ENCODE data around the gene STAG3.
"Not testable (repeated sequence)": the region's sequence is repeated elsewhere in the genome, so short reads cannot be mapped to it uniquely, and the experiment has no call there.

DNA sequence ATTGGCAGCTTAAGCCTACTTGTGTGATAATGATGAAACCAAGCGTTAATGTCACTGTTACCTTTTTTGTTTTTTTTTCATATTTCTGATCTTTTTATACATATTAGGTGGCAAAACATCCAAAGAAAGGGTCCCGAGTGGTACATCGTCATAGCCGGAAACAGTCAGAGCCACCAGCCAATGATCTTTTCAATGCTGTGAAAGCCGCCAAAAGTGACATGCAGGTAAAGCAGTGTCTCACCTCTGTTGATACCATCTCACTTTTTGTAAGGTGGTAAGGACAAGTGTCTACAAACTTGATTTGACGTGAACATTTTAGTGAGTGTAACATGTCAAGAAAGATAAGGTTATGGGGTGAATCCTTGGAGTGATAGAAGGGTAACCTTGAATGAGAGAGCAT lies 4.9 kb downstream of the STAG3 start:
- TF ChIP-seq, protein P1, sequence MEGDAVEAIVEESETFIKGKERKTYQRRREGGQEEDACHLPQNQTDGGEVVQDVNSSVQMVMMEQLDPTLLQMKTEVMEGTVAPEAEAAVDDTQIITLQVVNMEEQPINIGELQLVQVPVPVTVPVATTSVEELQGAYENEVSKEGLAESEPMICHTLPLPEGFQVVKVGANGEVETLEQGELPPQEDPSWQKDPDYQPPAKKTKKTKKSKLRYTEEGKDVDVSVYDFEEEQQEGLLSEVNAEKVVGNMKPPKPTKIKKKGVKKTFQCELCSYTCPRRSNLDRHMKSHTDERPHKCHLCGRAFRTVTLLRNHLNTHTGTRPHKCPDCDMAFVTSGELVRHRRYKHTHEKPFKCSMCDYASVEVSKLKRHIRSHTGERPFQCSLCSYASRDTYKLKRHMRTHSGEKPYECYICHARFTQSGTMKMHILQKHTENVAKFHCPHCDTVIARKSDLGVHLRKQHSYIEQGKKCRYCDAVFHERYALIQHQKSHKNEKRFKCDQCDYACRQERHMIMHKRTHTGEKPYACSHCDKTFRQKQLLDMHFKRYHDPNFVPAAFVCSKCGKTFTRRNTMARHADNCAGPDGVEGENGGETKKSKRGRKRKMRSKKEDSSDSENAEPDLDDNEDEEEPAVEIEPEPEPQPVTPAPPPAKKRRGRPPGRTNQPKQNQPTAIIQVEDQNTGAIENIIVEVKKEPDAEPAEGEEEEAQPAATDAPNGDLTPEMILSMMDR (IDR thresholded peaks at IDR 0.05; ENCODE audit: poor library complexity, severe bottlenecking) = not testable (repeated sequence)
- TF ChIP-seq EZH2 (IDR thresholded peaks at IDR 0.05; ENCODE audit: borderline replicate concordance, insufficient read depth, low read length, poor library complexity, severe bottlenecking); POLR2AphosphoS5 (IDR thresholded peaks at IDR 0.05); MXI1 (conservative IDR thresholded peaks at IDR 0.05; ENCODE audit: poor library complexity, severe bottlenecking): not testable (repeated sequence)
- TF ChIP-seq, protein P2, sequence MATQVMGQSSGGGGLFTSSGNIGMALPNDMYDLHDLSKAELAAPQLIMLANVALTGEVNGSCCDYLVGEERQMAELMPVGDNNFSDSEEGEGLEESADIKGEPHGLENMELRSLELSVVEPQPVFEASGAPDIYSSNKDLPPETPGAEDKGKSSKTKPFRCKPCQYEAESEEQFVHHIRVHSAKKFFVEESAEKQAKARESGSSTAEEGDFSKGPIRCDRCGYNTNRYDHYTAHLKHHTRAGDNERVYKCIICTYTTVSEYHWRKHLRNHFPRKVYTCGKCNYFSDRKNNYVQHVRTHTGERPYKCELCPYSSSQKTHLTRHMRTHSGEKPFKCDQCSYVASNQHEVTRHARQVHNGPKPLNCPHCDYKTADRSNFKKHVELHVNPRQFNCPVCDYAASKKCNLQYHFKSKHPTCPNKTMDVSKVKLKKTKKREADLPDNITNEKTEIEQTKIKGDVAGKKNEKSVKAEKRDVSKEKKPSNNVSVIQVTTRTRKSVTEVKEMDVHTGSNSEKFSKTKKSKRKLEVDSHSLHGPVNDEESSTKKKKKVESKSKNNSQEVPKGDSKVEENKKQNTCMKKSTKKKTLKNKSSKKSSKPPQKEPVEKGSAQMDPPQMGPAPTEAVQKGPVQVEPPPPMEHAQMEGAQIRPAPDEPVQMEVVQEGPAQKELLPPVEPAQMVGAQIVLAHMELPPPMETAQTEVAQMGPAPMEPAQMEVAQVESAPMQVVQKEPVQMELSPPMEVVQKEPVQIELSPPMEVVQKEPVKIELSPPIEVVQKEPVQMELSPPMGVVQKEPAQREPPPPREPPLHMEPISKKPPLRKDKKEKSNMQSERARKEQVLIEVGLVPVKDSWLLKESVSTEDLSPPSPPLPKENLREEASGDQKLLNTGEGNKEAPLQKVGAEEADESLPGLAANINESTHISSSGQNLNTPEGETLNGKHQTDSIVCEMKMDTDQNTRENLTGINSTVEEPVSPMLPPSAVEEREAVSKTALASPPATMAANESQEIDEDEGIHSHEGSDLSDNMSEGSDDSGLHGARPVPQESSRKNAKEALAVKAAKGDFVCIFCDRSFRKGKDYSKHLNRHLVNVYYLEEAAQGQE (IDR thresholded peaks at IDR 0.05; ENCODE audit: borderline replicate concordance) = not testable (repeated sequence)
